SH-SY5Y (cell line): Measurements from ENCODE around the gene COPZ2.

ENCODE experiments used
- GATA2 ChIP-seq: IDR thresholded peaks from 2 replicates; pipeline ENCODE4 v1.6.1; 2011; ENCODE audit warnings: mild to moderate bottlenecking, low read depth, low read length
- GATA3 ChIP-seq: IDR thresholded peaks from 2 replicates; pipeline ENCODE4 v1.6.1; 2011; ENCODE audit warnings: low read depth, mild to moderate bottlenecking, low read length, moderate library complexity

- TF ChIP-seq GATA3 = no peak
- no peak for TF ChIP-seq GATA2
These were observed 44.3 kb upstream of the COPZ2 start for GRCh38 chr17:48081858-48082257.
